Parathyroid adenoma (tissue), 2 donors: ENCODE data around the gene CIPC.
A peak's percentile ranks its signal among the peaks of the same experiment; 100 is the strongest.

Source experiments
- H2AFZ ChIP-seq: fragments of 300-600 bp; sonication (generic); one replicate; pipeline ENCODE4 v1.7.0; 2017; ENCODE audit warnings: antibody characterized with exemption, mild to moderate bottlenecking
- H3K27ac ChIP-seq: fragments of 300-600 bp; sonication (generic); one replicate; pipeline ENCODE4 v1.7.0; 2017
- H3K27me3 ChIP-seq: fragments of 300-600 bp; sonication (generic); one replicate; pipeline ENCODE4 v1.7.0; 2017; ENCODE audit warnings: low read length; ENCODE audit not compliant: control insufficient read depth, insufficient read depth
- H3K36me3 ChIP-seq: fragments of 300-600 bp; sonication (generic); one replicate; pipeline ENCODE4 v1.7.0; 2017; ENCODE audit warnings: low read length; ENCODE audit not compliant: control insufficient read depth, insufficient read depth
- H3K4me1 ChIP-seq: fragments of 300-600 bp; sonication (generic); one replicate; pipeline ENCODE4 v1.7.0; 2017; ENCODE audit warnings: control low read depth
- H3K4me2 ChIP-seq: fragments of 300-600 bp; sonication (generic); one replicate; pipeline ENCODE4 v1.7.0; 2017; ENCODE audit warnings: low read length
- H3K4me3 ChIP-seq: fragments of 300-600 bp; sonication (generic); one replicate; pipeline ENCODE4 v1.7.0; 2017; ENCODE audit warnings: low read depth, low read length
- H3K79me2 ChIP-seq: fragments of 300-600 bp; sonication (generic); one replicate; pipeline ENCODE4 v1.7.0; 2017; ENCODE audit warnings: control low read depth
- H3K9ac ChIP-seq: fragments of 300-600 bp; sonication (generic); one replicate; pipeline ENCODE4 v1.7.0; 2017; ENCODE audit warnings: mild to moderate bottlenecking
- H3K9me3 ChIP-seq: fragments of 300-600 bp; sonication (generic); one replicate; pipeline ENCODE4 v1.7.0; 2017; ENCODE audit warnings: low read length; ENCODE audit not compliant: control insufficient read depth
- TF ChIP-seq, protein P1 (sequence below): fragments of 300-600 bp; sonication (generic); IDR thresholded peaks from one replicate; pipeline ENCODE4 v1.7.0; 2017; ENCODE audit warnings: antibody characterized with exemption, mild to moderate bottlenecking
- donor health status: primary hyperparathyroidism.

The CIPC gene

DNA sequence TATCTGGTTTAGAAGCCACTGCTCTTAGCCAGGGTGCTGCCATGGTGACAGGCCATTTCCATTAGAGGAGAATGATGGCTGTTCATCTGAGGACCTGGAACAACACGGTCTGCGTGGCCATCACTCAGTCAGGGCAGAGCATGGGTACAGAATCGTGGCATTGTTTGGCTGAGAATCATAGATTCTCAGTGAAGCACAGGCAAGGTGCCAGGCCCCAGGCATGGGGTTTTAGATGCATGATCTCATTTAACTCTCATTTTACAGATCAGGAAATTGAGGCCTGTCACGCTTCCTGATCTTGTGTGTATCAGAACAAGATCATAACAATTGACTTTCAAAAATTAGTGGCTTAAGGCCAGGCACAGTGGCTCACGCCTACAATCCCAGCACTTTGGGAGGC, 42.8 kb upstream of the CIPC start:
- Histone ChIP-seq H3K27ac (no peak overlapping the region), H3K36me3 (no peaks in the 10 kb centered on the region), H3K4me1 (peaks cover 3% of the 10 kb centered on the region), H3K9ac (no peak overlapping the region), H3K79me2 (no peaks in the 10 kb centered on the region), H2AFZ (no peak overlapping the region), H3K9me3 (no peaks in the 10 kb centered on the region), H3K4me2 (no peak overlapping the region), H3K4me3 (no peak overlapping the region), H3K27me3 (no peaks in the 10 kb centered on the region)
- TF ChIP-seq, protein P1, sequence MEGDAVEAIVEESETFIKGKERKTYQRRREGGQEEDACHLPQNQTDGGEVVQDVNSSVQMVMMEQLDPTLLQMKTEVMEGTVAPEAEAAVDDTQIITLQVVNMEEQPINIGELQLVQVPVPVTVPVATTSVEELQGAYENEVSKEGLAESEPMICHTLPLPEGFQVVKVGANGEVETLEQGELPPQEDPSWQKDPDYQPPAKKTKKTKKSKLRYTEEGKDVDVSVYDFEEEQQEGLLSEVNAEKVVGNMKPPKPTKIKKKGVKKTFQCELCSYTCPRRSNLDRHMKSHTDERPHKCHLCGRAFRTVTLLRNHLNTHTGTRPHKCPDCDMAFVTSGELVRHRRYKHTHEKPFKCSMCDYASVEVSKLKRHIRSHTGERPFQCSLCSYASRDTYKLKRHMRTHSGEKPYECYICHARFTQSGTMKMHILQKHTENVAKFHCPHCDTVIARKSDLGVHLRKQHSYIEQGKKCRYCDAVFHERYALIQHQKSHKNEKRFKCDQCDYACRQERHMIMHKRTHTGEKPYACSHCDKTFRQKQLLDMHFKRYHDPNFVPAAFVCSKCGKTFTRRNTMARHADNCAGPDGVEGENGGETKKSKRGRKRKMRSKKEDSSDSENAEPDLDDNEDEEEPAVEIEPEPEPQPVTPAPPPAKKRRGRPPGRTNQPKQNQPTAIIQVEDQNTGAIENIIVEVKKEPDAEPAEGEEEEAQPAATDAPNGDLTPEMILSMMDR, result no peak

DNA sequence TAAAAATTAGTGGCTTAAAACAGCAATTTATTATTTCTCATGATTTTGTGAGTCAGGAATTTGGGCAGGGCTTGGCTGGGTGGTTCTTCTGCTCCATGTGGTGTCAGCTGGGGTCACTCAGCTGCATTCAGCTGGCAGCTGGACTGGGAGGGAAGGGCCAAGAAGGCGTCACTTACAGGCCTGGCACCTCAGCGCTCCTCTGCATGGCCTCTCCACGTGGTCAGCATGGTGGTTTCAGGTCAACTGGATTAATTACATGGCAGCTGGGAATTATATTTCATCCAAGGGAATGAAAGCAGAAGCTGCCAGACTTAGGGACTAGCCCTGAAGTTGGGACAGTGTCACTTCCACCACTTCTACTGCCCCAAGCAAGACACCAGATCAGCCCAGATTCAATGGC, 42.1 kb upstream of the CIPC start:
- H3K9me3 ChIP-seq, result no peaks in the 10 kb centered on the region
- H3K36me3 ChIP-seq, result no peaks in the 10 kb centered on the region
- H3K79me2 ChIP-seq, result no peaks in the 10 kb centered on the region
- H3K27me3 ChIP-seq, result no peaks in the 10 kb centered on the region
- no peak overlapping the region for H2AFZ ChIP-seq
- no peak overlapping the region for H3K27ac ChIP-seq
- TF ChIP-seq, protein P1, result no peak
- peaks cover 3% of the 10 kb centered on the region for H3K4me1 ChIP-seq
- no peak overlapping the region for H3K4me3 ChIP-seq
- H3K4me2 ChIP-seq, result no peak overlapping the region
- no peak overlapping the region for H3K9ac ChIP-seq

DNA sequence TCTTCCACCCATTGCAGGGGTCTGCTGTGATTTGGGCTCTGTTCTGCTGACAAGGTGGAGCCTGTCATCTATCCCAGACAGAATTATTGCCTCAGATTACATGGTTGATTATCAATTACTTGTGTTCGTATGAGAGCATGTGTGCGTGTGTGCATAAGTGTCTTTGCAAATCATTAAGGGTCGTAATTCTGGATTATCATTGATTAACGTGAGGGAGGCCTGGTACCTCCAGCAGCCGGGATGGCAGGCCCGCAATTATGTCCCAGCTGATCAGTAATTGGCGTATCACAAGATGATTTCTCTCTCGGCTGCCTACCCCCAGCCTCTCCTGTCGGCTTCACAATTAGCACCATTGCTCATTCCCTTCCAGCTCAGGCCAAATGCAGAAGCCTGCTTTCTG, 39.9 kb upstream of the CIPC start:
- Histone ChIP-seq H3K27ac (no peak overlapping the region), H3K4me1 (no peaks in the 10 kb centered on the region), H3K4me2 (no peak overlapping the region), H2AFZ (no peak overlapping the region), H3K4me3 (no peak overlapping the region), H3K27me3 (no peaks in the 10 kb centered on the region), H3K9ac (no peak overlapping the region), H3K79me2 (no peaks in the 10 kb centered on the region), H3K9me3 (no peaks in the 10 kb centered on the region), H3K36me3 (no peaks in the 10 kb centered on the region)
- TF ChIP-seq, protein P1, result no peak

DNA sequence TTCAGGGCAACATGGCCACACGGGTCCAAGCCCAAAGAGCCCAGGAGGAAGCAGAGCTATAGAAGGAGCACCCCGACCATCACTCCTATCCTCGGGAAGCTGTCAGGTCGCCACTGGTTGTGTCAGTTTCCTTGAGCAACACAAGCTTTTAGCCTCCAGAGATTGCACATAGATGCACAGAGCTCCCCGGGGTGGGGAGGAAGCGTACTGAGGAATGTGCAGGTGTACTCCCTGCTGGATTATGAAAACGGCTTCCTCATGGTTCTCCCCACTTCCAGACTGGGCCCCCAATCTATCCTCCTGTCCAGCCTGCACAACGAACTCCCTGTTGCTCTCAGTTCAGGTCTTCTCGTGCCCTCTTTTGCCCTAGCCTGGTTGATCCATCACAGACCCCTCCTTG, 39.3 kb upstream of the CIPC start:
- Histone ChIP-seq H3K9ac (no peak overlapping the region), H3K79me2 (no peaks in the 10 kb centered on the region), H3K4me1 (no peaks in the 10 kb centered on the region), H3K4me3 (no peak overlapping the region), H3K27ac (no peak overlapping the region), H2AFZ (no peak overlapping the region), H3K36me3 (no peaks in the 10 kb centered on the region), H3K27me3 (no peaks in the 10 kb centered on the region), H3K9me3 (no peaks in the 10 kb centered on the region), H3K4me2 (no peak overlapping the region)
- TF ChIP-seq, protein P1, result no peak

DNA sequence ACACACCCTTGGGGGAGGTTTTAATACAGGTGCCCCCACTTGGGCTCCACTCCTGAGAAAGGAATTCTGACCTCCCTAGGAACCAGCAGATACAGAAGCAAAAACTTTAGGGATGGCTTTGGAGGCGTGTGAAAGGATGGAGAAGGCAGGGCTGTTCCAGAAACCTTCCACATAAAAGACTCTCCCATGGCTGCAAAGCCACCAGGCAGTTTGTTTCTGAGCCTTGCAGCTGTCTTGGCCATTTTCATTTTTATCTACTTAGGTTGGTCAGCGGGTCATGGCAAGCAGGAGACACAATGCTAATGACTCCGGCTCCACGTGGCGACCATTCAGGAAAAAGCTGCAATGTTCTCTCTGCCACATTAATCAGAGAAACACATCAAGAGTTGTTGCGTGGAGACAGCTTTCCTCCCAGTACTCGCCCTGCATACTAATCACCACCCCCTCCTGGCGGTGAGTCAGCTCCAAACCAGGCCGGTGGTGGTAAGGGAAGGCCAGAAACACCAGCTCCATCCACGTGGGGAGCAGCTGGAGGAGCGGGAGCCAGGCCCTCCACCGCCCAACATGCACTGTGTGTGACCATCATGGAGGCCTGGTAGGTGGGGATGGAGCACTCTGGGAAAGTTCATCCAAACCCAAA, 38.7 kb upstream of the CIPC start:
- H3K4me1 ChIP-seq, result no peaks in the 10 kb centered on the region
- H3K4me2 ChIP-seq, result no peak overlapping the region
- H3K4me3 ChIP-seq, result no peak overlapping the region
- no peaks in the 10 kb centered on the region for H3K27me3 ChIP-seq
- H3K36me3 ChIP-seq, result no peaks in the 10 kb centered on the region
- H3K9ac ChIP-seq, result no peak overlapping the region
- H2AFZ ChIP-seq, result peak overlapping the region; percentile 8
- no peaks in the 10 kb centered on the region for H3K9me3 ChIP-seq
- H3K79me2 ChIP-seq, result no peaks in the 10 kb centered on the region
- no peak overlapping the region for H3K27ac ChIP-seq
- TF ChIP-seq, protein P1, result no peak
